Neural cell (in vitro differentiated cells): Measurements from ENCODE around the gene SLIT3. TPM values are rescaled to one million over a fixed set of nuclear protein-coding genes. Genes with fewer than 3 reads are reported as not detected.

Experiments
- H2AFZ ChIP-seq: fragments of 200-600, 300-800 bp; sonication (generic), shearing (Covaris generic); 2 replicates; pipeline ENCODE4 v1.6.0; 2014; ENCODE audit warnings: low read depth, mild to moderate bottlenecking, antibody characterized with exemption, low read length, moderate library complexity
- H3F3A ChIP-seq: fragments of 200-600 bp; shearing (Covaris generic); 2 replicates; pipeline ENCODE4 v1.6.1; 2016; ENCODE audit warnings: mild to moderate bottlenecking, moderate library complexity, mixed read lengths, antibody characterized with exemption, low read length; ENCODE audit not compliant: insufficient read depth, poor library complexity, severe bottlenecking
- H3K27ac ChIP-seq: fragments of 200-600, 300-800 bp; sonication (generic), shearing (Covaris generic); 2 replicates; pipeline ENCODE4 v1.5.1; 2014; ENCODE audit warnings: mild to moderate bottlenecking, low read length, moderate library complexity
- H3K27me3 ChIP-seq: fragments of 300-800, 200-600 bp; sonication (generic), shearing (Covaris generic); 2 replicates; pipeline ENCODE4 v1.6.0; 2014; ENCODE audit warnings: mild to moderate bottlenecking, low read depth, low read length, moderate library complexity; ENCODE audit not compliant: insufficient read depth
- H3K36me3 ChIP-seq: fragments of 300-800, 200-600 bp; sonication (generic), shearing (Covaris generic); 2 replicates; pipeline ENCODE4 v1.5.1; 2014; ENCODE audit warnings: mild to moderate bottlenecking, antibody characterized with exemption, low read length, moderate library complexity; ENCODE audit not compliant: insufficient read depth
- H3K4me2 ChIP-seq: fragments of 300-800, 200-600 bp; sonication (generic), shearing (Covaris generic); 2 replicates; pipeline ENCODE4 v1.6.0; 2014; ENCODE audit warnings: mild to moderate bottlenecking, low read length
- H3K4me3 ChIP-seq: fragments of 300-800, 200-600 bp; sonication (generic), shearing (Covaris generic); 2 replicates; pipeline ENCODE4 v1.5.1; 2014; ENCODE audit warnings: mild to moderate bottlenecking, low read length, moderate library complexity
- H3K79me2 ChIP-seq: fragments of 200-600 bp; shearing (Covaris generic); replicated peaks from 2 replicates; pipeline ENCODE4 v1.6.0; 2014; ENCODE audit warnings: mild to moderate bottlenecking, low read length, moderate library complexity; ENCODE audit not compliant: insufficient read depth
- H3K9ac ChIP-seq: fragments of 300-800, 200-600 bp; sonication (generic), shearing (Covaris generic); 2 replicates; pipeline ENCODE4 v1.6.1; 2016; ENCODE audit warnings: mild to moderate bottlenecking, low read length, mixed read lengths
- H3K9me2 ChIP-seq: fragments of 200-600 bp; shearing (Covaris generic); 2 replicates; pipeline ENCODE4 v1.6.1; 2016; ENCODE audit warnings: mild to moderate bottlenecking, low read length, mixed read lengths; ENCODE audit not compliant: insufficient read depth
- H3K9me3 ChIP-seq: fragments of 200-600, 300-800 bp; sonication (generic), shearing (Covaris generic); 2 replicates; pipeline ENCODE4 v1.6.1; 2016; ENCODE audit warnings: mild to moderate bottlenecking, mixed run types, low read length, moderate library complexity, mixed read lengths
- H4K20me1 ChIP-seq: fragments of 200-600 bp; shearing (Covaris generic); 2 replicates; pipeline ENCODE4 v1.6.1; 2016; ENCODE audit warnings: mild to moderate bottlenecking, mixed run types; ENCODE audit not compliant: insufficient read depth
- EP300 ChIP-seq: fragments of 450-650 bp; conservative IDR thresholded peaks from 2 replicates; pipeline ENCODE4 v1.6.1; 2014; ENCODE audit warnings: antibody characterized with exemption, mild to moderate bottlenecking, moderate library complexity; ENCODE audit not compliant: poor library complexity, severe bottlenecking
- EZH2 ChIP-seq: fragments of 200-600, 300-800 bp; shearing (Covaris generic), sonication (generic); IDR thresholded peaks from 2 replicates; pipeline ENCODE4 v1.6.1; 2014; ENCODE audit warnings: antibody characterized with exemption, low read length, borderline replicate concordance, mild to moderate bottlenecking; ENCODE audit not compliant: insufficient read depth, poor library complexity, severe bottlenecking
- MXI1 ChIP-seq: fragments of 450-650 bp; conservative IDR thresholded peaks from 2 replicates; pipeline ENCODE4 v1.6.1; 2014; ENCODE audit warnings: antibody characterized with exemption, mild to moderate bottlenecking; ENCODE audit not compliant: poor library complexity, severe bottlenecking
- POLR2AphosphoS5 ChIP-seq: IDR thresholded peaks from 2 replicates; pipeline ENCODE4 v1.6.1; 2012
- RAD21 ChIP-seq: fragments of 450-650 bp; conservative IDR thresholded peaks from 2 replicates; pipeline ENCODE4 v1.6.1; 2014; ENCODE audit warnings: antibody characterized with exemption, mild to moderate bottlenecking, moderate library complexity
- SMC3 ChIP-seq: fragments of 450-650 bp; conservative IDR thresholded peaks from 2 replicates; pipeline ENCODE4 v1.6.1; 2014; ENCODE audit warnings: antibody characterized with exemption, mild to moderate bottlenecking, moderate library complexity; ENCODE audit not compliant: poor library complexity
- TAF1 ChIP-seq: IDR thresholded peaks from 2 replicates; pipeline ENCODE4 v1.6.1; 2012; ENCODE audit warnings: low read depth
- polyA plus RNA-seq: library from polyadenylated mRNA; depleted of rRNA; stranded (reverse); fragments of >200 nt; gene quantifications from 2 replicates; pipeline ENCODE4 v1.2.3, GENCODE V29; 2014
- TF ChIP-seq, protein P1 (sequence below): IDR thresholded peaks from 2 replicates; pipeline ENCODE4 v1.6.1; 2012; ENCODE audit warnings: borderline replicate concordance
- TF ChIP-seq, protein P2 (sequence below): fragments of 450-650 bp; IDR thresholded peaks from 2 replicates; pipeline ENCODE4 v1.5.1; 2014; ENCODE audit warnings: antibody characterized with exemption, mild to moderate bottlenecking, moderate library complexity; ENCODE audit not compliant: poor library complexity, severe bottlenecking

The SLIT3 gene
- polyA plus RNA-seq, 1 donor from 2014 or later, result 1.2 TPM

- Histone ChIP-seq H3K9ac (no peak overlapping the region), H3K27ac (no peak overlapping the region), H3F3A (no peaks in the 10 kb centered on the region), H2AFZ (no peak overlapping the region), H3K4me2 (no peak overlapping the region), H3K9me2 (no peaks in the 10 kb centered on the region), H3K4me3 (no peak overlapping the region), H3K27me3 (no peaks in the 10 kb centered on the region), H4K20me1 (no peaks in the 10 kb centered on the region), H3K9me3 (no peaks in the 10 kb centered on the region), H3K79me2 (no peaks in the 10 kb centered on the region), H3K36me3 (no peaks in the 10 kb centered on the region)
- TF ChIP-seq POLR2AphosphoS5 (no peak), EP300 (no peak), SMC3 (no peak), TAF1 (no peak), RAD21 (no peak), EZH2 (no peak), MXI1 (no peak)
- TF ChIP-seq, protein P1, sequence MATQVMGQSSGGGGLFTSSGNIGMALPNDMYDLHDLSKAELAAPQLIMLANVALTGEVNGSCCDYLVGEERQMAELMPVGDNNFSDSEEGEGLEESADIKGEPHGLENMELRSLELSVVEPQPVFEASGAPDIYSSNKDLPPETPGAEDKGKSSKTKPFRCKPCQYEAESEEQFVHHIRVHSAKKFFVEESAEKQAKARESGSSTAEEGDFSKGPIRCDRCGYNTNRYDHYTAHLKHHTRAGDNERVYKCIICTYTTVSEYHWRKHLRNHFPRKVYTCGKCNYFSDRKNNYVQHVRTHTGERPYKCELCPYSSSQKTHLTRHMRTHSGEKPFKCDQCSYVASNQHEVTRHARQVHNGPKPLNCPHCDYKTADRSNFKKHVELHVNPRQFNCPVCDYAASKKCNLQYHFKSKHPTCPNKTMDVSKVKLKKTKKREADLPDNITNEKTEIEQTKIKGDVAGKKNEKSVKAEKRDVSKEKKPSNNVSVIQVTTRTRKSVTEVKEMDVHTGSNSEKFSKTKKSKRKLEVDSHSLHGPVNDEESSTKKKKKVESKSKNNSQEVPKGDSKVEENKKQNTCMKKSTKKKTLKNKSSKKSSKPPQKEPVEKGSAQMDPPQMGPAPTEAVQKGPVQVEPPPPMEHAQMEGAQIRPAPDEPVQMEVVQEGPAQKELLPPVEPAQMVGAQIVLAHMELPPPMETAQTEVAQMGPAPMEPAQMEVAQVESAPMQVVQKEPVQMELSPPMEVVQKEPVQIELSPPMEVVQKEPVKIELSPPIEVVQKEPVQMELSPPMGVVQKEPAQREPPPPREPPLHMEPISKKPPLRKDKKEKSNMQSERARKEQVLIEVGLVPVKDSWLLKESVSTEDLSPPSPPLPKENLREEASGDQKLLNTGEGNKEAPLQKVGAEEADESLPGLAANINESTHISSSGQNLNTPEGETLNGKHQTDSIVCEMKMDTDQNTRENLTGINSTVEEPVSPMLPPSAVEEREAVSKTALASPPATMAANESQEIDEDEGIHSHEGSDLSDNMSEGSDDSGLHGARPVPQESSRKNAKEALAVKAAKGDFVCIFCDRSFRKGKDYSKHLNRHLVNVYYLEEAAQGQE, result no peak
- TF ChIP-seq, protein P2, sequence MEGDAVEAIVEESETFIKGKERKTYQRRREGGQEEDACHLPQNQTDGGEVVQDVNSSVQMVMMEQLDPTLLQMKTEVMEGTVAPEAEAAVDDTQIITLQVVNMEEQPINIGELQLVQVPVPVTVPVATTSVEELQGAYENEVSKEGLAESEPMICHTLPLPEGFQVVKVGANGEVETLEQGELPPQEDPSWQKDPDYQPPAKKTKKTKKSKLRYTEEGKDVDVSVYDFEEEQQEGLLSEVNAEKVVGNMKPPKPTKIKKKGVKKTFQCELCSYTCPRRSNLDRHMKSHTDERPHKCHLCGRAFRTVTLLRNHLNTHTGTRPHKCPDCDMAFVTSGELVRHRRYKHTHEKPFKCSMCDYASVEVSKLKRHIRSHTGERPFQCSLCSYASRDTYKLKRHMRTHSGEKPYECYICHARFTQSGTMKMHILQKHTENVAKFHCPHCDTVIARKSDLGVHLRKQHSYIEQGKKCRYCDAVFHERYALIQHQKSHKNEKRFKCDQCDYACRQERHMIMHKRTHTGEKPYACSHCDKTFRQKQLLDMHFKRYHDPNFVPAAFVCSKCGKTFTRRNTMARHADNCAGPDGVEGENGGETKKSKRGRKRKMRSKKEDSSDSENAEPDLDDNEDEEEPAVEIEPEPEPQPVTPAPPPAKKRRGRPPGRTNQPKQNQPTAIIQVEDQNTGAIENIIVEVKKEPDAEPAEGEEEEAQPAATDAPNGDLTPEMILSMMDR, result no peak
These were observed 221.2 kb downstream of the SLIT3 start for GRCh38 chr5:169079697-169080096.

- Histone ChIP-seq H3K9me2 (no peaks in the 10 kb centered on the region), H3K27me3 (no peaks in the 10 kb centered on the region), H2AFZ (no peak overlapping the region), H3K4me2 (no peak overlapping the region), H3K27ac (no peak overlapping the region), H3K9ac (no peak overlapping the region), H3K36me3 (no peaks in the 10 kb centered on the region), H3K9me3 (no peaks in the 10 kb centered on the region), H3K4me3 (no peak overlapping the region), H3K79me2 (no peaks in the 10 kb centered on the region), H3F3A (no peaks in the 10 kb centered on the region), H4K20me1 (no peaks in the 10 kb centered on the region)
- TF ChIP-seq, protein P1, result no peak
- no peak for TF ChIP-seq RAD21
- TF ChIP-seq EP300, result no peak
- TF ChIP-seq, protein P2, result no peak
- TF ChIP-seq POLR2AphosphoS5, result no peak
- TF ChIP-seq TAF1, result no peak
- TF ChIP-seq EZH2, result no peak
- TF ChIP-seq SMC3, result no peak
- TF ChIP-seq MXI1, result no peak
These were observed 226.1 kb downstream of the SLIT3 start for GRCh38 chr5:169074839-169075238.
